Measurements from ENCODE around the gene C2CD3. TPM values are rescaled to one million over a fixed set of nuclear protein-coding genes. Genes with fewer than 3 reads are reported as not detected.

The C2CD3 gene
- total and polyA plus RNA-seq, 4 experiments from 2014 or later, result 4.5 to 52.7 (median 26.5) TPM

DNA sequence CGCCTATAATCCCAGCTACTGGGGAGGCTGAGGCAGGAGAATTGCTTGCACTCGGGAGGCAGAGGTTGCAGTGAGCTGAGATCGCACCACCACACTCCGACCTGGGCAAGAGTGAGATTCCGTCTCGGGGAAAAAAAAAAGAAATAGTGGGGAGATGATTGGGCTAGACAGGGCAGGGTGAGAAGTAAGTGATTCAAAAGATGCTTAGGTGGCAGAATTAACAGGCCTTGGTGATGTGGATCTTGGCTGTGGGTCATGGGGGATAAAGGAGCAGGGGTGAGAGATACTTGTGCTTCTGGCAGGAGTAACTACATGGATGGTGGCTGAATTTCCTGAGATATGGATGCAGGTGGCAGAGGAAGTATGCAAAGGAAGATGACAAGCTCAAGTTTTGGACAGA lies 148.8 kb downstream of the C2CD3 start:
- no peak overlapping the region for H3K4me3 ChIP-seq (ENCODE audit: low read length in 2 of 2)
- H3K9me3 ChIP-seq (ENCODE audit: control insufficient read depth in 1 of 2, low read length in 2 of 2), result no peaks in the 10 kb centered on the region
- Mint-ChIP-seq H3K9me3 (peaks cover 0 to 2% (median 0%) of the 10 kb centered on the region in 8 donors), H3K4me3 (no peak overlapping the region), H3K27ac (no peak overlapping the region), H3K36me3 (peaks cover 14 to 28% of the 10 kb centered on the region in 2 donors), H3K27me3 (no peaks in the 10 kb centered on the region), H3K4me1 (peaks cover 25 to 49% (median 29%) of the 10 kb centered on the region in 4 donors)
- H3K27ac ChIP-seq (ENCODE audit: low read depth, low read length), result no peak overlapping the region
- intact Hi-C loops (cut with micrococcal nuclease), result no loop called here
- H3K27me3 ChIP-seq (ENCODE audit: insufficient read depth, low read length), result no peaks in the 10 kb centered on the region
- POLR2A ChIA-PET (ENCODE audit: partially characterized antibody), result interaction anchor here (35.3 kb wide), 1 partner anchor 41 kb away, joined by 2221 read pairs; the partner anchor contains the start of gene UCP2
- CTCF ChIA-PET (ENCODE audit: partially characterized antibody), result interaction anchor here (1.3 to 1.4 kb wide), 3 partner anchors 12 to 58 kb away, joined by 3 to 6 read pairs (median 3); no protein-coding TSS in a partner anchor
- H3K4me1 ChIP-seq (ENCODE audit: insufficient read depth, low read length), result peaks cover 52% of the 10 kb centered on the region
- DNase-seq, result no peak
- H3K36me3 ChIP-seq (ENCODE audit: insufficient read depth, low read length), result no peaks in the 10 kb centered on the region

DNA sequence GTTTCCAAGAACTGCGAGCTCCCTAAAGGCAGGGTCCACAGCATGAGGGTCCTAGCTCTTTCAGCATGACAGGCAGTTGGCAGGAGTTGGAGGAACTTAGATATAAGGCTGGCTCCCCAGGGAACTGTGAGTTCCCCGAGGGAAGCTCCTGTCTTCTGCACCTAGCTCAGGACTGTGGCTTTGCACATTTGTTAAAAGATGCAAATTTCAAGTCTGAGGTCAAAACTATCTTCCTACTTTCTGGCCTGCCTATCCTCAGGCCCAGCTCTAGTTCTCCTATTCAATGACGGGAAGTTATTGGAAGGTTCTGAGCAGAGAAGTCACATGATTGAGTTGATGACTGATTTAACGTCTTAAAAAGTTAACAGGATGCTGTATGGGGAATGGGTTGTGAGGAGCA lies 150.3 kb downstream of the C2CD3 start:
- Histone ChIP-seq H3K4me3 (ENCODE audit: low read length in 2 of 2) (no peak overlapping the region), H3K27ac (ENCODE audit: low read depth, low read length) (no peak overlapping the region), H3K4me1 (ENCODE audit: insufficient read depth, low read length) (peaks cover 57% of the 10 kb centered on the region), H3K27me3 (ENCODE audit: insufficient read depth, low read length) (no peaks in the 10 kb centered on the region), H3K9me3 (ENCODE audit: control insufficient read depth in 1 of 2, low read length in 2 of 2) (no peaks in the 10 kb centered on the region), H3K36me3 (ENCODE audit: insufficient read depth, low read length) (no peaks in the 10 kb centered on the region)
- Mint-ChIP-seq H3K36me3 (peaks cover 8 to 28% of the 10 kb centered on the region in 2 donors), H3K27me3 (no peaks in the 10 kb centered on the region), H3K27ac (no peak overlapping the region), H3K4me3 (no peak overlapping the region), H3K4me1 (peaks cover 18 to 53% (median 30%) of the 10 kb centered on the region in 4 donors), H3K9me3 (no peaks in the 10 kb centered on the region)
- intact Hi-C loops (cut with micrococcal nuclease), result no loop called here
- ChIA-PET CTCF (ENCODE audit: partially characterized antibody) (interaction anchor here (0.7 to 1.6 kb wide), 6 partner anchors 9 to 60 kb away, joined by 3 to 6 read pairs (median 4); no protein-coding TSS in a partner anchor), POLR2A (ENCODE audit: partially characterized antibody) (interaction anchor here (1.2 to 35.3 kb wide), 5 partner anchors 9 to 39 kb away, joined by 3 to 2221 read pairs (median 5); partner anchors contain the start of gene UCP2)
- no peak for DNase-seq

DNA sequence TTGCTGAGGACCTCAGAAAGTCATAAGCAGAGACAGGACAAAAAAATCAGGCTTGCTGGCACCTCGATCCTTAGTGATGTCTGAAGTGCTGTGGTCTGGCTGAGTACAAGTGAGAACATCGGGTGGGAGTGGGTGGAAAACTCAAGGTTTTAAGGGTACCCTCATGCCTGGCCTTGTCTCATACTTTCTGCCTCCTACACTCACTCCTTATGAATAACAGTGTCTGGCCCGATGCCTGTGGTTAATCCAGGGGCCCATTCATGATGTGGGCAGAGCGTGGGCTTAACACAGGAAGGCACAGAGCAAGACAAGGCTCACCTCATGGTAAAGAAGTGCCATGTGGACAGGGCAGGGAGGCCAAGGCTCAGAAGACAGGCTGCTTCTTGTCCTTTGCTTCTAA lies 150.9 kb downstream of the C2CD3 start:
- H3K9me3 Mint-ChIP-seq, result no peaks in the 10 kb centered on the region
- Histone ChIP-seq H3K4me3 (ENCODE audit: low read length in 2 of 2) (no peak overlapping the region), H3K36me3 (ENCODE audit: insufficient read depth, low read length) (no peaks in the 10 kb centered on the region), H3K4me1 (ENCODE audit: insufficient read depth, low read length) (peaks cover 61% of the 10 kb centered on the region), H3K9me3 (ENCODE audit: control insufficient read depth in 1 of 2, low read length in 2 of 2) (no peaks in the 10 kb centered on the region), H3K27ac (ENCODE audit: low read depth, low read length) (peak overlapping the region; percentile 6), H3K27me3 (ENCODE audit: insufficient read depth, low read length) (no peaks in the 10 kb centered on the region)
- no peak overlapping the region for H3K27ac Mint-ChIP-seq
- POLR2A ChIA-PET (ENCODE audit: partially characterized antibody), result interaction anchor here (1.2 to 35.3 kb wide), 5 partner anchors 8 to 39 kb away, joined by 4 to 2221 read pairs (median 6); partner anchors contain the start of gene UCP2
- H3K4me3 Mint-ChIP-seq, result peak overlapping the region in 4 of 8 donors; percentile 29 to 61 (median 46)
- peaks cover 14 to 55% (median 36%) of the 10 kb centered on the region in 4 donors for H3K4me1 Mint-ChIP-seq
- intact Hi-C loops (cut with micrococcal nuclease), result no loop called here
- DNase-seq, result no peak
- H3K27me3 Mint-ChIP-seq, result no peaks in the 10 kb centered on the region
- H3K36me3 Mint-ChIP-seq, result peaks cover 8 to 25% of the 10 kb centered on the region in 2 donors
- CTCF ChIA-PET (ENCODE audit: partially characterized antibody), result interaction anchor here (1.0 to 1.6 kb wide), 5 partner anchors 14 to 59 kb away, joined by 3 to 5 read pairs (median 3); no protein-coding TSS in a partner anchor

DNA sequence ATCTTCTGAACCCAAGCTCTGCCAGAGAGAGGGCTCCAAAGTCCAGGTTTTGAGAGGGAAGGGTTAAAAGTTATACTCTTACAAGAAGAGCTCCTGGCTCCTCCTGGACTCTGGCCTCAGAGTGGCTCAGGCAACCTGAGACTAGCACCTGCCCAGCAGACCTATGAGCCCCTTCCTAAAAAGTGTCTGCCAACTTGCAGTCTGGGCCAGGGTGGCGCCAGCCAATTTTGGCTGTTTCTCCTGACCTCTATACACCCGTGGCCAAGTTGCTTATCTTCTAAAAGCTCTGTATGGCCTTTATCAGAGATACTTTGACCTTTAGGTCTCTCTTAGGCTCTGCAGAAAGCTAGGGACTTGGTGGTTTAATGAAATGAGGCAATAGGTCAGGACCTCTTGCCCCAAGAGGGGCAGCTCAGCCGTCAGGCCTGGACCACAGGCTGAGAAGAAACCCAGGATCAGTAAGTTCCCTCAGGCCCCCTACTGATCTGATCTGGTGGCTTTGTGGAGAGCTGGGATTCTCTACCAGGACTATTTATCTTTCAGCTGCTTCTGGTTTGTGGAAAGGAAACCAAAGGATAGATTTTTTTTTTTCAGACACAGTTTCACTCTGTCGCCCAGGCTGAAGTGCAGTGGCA lies 151.6 kb downstream of the C2CD3 start:
- intact Hi-C loops (cut with micrococcal nuclease), result no loop called here
- ChIA-PET CTCF (ENCODE audit: partially characterized antibody) (interaction anchor here (1.0 to 1.4 kb wide), 5 partner anchors 14 to 50 kb away, joined by 3 to 4 read pairs (median 3); no protein-coding TSS in a partner anchor), POLR2A (ENCODE audit: partially characterized antibody) (interaction anchor here (1.0 to 35.3 kb wide), 5 partner anchors 9 to 38 kb away, joined by 6 to 2221 read pairs (median 6); partner anchors contain the start of genes UCP2 and UCP3)
- Histone ChIP-seq H3K4me3 (ENCODE audit: low read length in 2 of 2) (no peak overlapping the region), H3K4me1 (ENCODE audit: insufficient read depth, low read length) (peaks cover 67% of the 10 kb centered on the region), H3K27me3 (ENCODE audit: insufficient read depth, low read length) (no peaks in the 10 kb centered on the region), H3K27ac (ENCODE audit: low read depth, low read length) (peak overlapping the region; percentile 6), H3K36me3 (ENCODE audit: insufficient read depth, low read length) (no peaks in the 10 kb centered on the region), H3K9me3 (ENCODE audit: control insufficient read depth in 1 of 2, low read length in 2 of 2) (no peaks in the 10 kb centered on the region)
- Mint-ChIP-seq H3K9me3 (no peaks in the 10 kb centered on the region), H3K4me1 (peaks cover 10 to 58% (median 41%) of the 10 kb centered on the region in 4 donors), H3K4me3 (peak overlapping the region in 3 of 8 donors; percentile 17 to 61 (median 48)), H3K27me3 (no peaks in the 10 kb centered on the region), H3K27ac (peak overlapping the region in 4 of 7 donors; percentile 23 to 94 (median 66)), H3K36me3 (peaks cover 9 to 24% of the 10 kb centered on the region in 2 donors)
- DNase-seq, result no peak

DNA sequence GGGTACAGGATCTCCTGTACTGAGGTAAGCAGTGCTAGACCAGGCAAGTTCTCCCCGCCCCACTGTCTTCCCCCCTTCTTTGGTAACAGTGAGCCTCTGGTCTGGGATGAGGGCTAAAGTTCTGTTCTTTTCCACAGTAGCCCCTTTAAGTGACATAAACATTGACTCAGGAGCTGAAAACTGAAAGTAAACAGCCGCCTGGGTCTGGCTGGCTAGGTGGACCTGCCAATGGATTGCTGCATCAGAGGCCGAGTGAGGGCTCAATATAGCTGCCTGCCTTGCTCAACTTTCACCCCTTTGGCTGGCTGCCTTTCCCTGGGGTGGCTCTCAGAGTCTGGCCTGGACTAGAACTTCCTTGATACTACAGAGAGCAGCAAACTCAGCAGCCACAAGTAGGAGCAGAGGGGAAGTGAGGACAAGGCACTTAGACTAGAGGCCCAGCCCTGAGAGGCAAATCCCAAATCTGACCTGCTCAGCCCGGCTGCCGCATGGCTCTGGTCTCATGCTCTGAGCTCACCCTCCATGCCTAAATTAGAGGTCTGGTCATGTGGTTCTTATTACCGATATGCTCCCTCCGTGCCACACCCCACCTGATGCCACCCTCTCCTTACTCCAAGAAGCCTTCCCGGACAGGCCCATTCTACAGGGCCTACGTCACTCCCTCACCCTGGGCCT lies 152.3 kb downstream of the C2CD3 start:
- peaks cover 3 to 18% of the 10 kb centered on the region in 2 donors for H3K36me3 Mint-ChIP-seq
- no peaks in the 10 kb centered on the region for H3K9me3 ChIP-seq (ENCODE audit: control insufficient read depth in 1 of 2, low read length in 2 of 2)
- no peaks in the 10 kb centered on the region for H3K27me3 ChIP-seq (ENCODE audit: insufficient read depth, low read length)
- H3K4me1 Mint-ChIP-seq, result peaks cover 4 to 58% (median 42%) of the 10 kb centered on the region in 4 donors
- DNase-seq, result no peak
- intact Hi-C loops (cut with micrococcal nuclease), result no loop called here
- no peaks in the 10 kb centered on the region for H3K36me3 ChIP-seq (ENCODE audit: insufficient read depth, low read length)
- peak overlapping the region in 4 of 8 donors; percentile 17 to 40 (median 20) for H3K4me3 Mint-ChIP-seq
- H3K4me3 ChIP-seq (ENCODE audit: low read length in 2 of 2), result no peak overlapping the region
- no peak overlapping the region for H3K27ac ChIP-seq (ENCODE audit: low read depth, low read length)
- H3K9me3 Mint-ChIP-seq, result no peaks in the 10 kb centered on the region
- H3K27ac Mint-ChIP-seq, result peak overlapping the region in 6 of 7 donors; percentile 52 to 94 (median 74)
- ChIA-PET CTCF (ENCODE audit: partially characterized antibody) (interaction anchor here (1.1 to 1.7 kb wide), 5 partner anchors 14 to 55 kb away, joined by 3 to 4 read pairs (median 3); no protein-coding TSS in a partner anchor), POLR2A (ENCODE audit: partially characterized antibody) (interaction anchor here (1.0 to 35.3 kb wide), 6 partner anchors 8 to 152 kb away, joined by 4 to 2221 read pairs (median 6); partner anchors contain the start of genes C2CD3, PPME1, UCP2 and UCP3)
- H3K4me1 ChIP-seq (ENCODE audit: insufficient read depth, low read length), result peaks cover 75% of the 10 kb centered on the region
- no peaks in the 10 kb centered on the region for H3K27me3 Mint-ChIP-seq

DNA sequence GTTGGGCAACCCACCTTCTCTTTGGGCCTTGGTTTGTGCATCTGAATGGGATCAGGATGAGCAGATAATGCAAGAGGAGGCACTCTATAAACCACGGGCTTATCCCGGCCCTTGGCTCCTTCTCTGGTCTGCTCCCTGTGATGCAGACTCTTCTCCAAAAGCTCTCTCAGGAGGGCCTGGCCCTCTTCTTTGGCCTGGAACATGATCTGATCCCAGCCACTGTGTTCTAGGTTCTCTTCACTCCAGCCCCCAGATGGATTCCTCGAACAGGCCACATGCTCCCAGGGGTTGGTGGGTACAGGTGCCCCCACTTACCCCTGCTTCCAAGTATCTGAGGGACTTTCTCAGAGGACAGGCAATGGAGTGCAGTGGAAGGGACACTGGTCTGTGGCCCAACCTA lies 153.2 kb downstream of the C2CD3 start:
- peaks cover 0 to 57% (median 44%) of the 10 kb centered on the region in 4 donors for H3K4me1 Mint-ChIP-seq
- H3K9me3 Mint-ChIP-seq, result no peaks in the 10 kb centered on the region
- peaks cover 1 to 13% of the 10 kb centered on the region in 2 donors for H3K36me3 Mint-ChIP-seq
- intact Hi-C loops (cut with micrococcal nuclease), result no loop called here
- Histone ChIP-seq H3K27ac (ENCODE audit: low read depth, low read length) (no peak overlapping the region), H3K4me3 (ENCODE audit: low read length in 2 of 2) (no peak overlapping the region), H3K27me3 (ENCODE audit: insufficient read depth, low read length) (no peaks in the 10 kb centered on the region), H3K9me3 (ENCODE audit: control insufficient read depth in 1 of 2, low read length in 2 of 2) (no peaks in the 10 kb centered on the region), H3K36me3 (ENCODE audit: insufficient read depth, low read length) (no peaks in the 10 kb centered on the region), H3K4me1 (ENCODE audit: insufficient read depth, low read length) (peaks cover 83% of the 10 kb centered on the region)
- H3K27me3 Mint-ChIP-seq, result no peaks in the 10 kb centered on the region
- CTCF ChIA-PET (ENCODE audit: partially characterized antibody), result interaction anchor here (1.3 to 1.7 kb wide), 2 partner anchors 36 to 54 kb away, joined by 3 to 4 read pairs; no protein-coding TSS in a partner anchor
- POLR2A ChIA-PET (ENCODE audit: partially characterized antibody), result interaction anchor here (1.2 to 35.3 kb wide), 3 partner anchors 13 to 153 kb away, joined by 4 to 2221 read pairs (median 5); partner anchors contain the start of genes C2CD3, PPME1 and UCP2
- DNase-seq, result no peak
- H3K27ac Mint-ChIP-seq, result peak overlapping the region in 6 of 7 donors; percentile 16 to 96 (median 79)
- no peak overlapping the region for H3K4me3 Mint-ChIP-seq

Data from CD4-positive, alpha-beta memory T cell (primary cell).